Duodenal mucosa (tissue), 2 donors: ENCODE data around the gene LANCL2.

ENCODE experiments used
- H3K27ac ChIP-seq: one replicate; pipeline ENCODE4 v1.7.0; 2013; ENCODE audit warnings: low read depth, low read length
- H3K27me3 ChIP-seq, 2 donors: one replicate each; pipeline ENCODE4 v1.7.0; 2013; ENCODE audit warnings: low read length in 2 of 2, control low read depth in 1 of 2; ENCODE audit not compliant: insufficient read depth in 2 of 2, control insufficient read depth in 1 of 2
- H3K36me3 ChIP-seq, 2 donors: one replicate each; pipeline ENCODE4 v1.7.0; 2013; ENCODE audit warnings: low read length in 2 of 2, control low read depth in 1 of 2; ENCODE audit not compliant: insufficient read depth in 2 of 2, control insufficient read depth in 1 of 2
- H3K4me1 ChIP-seq, 2 donors: one replicate each; pipeline ENCODE4 v1.7.0; 2013; ENCODE audit warnings: low read length in 2 of 2, control low read depth in 1 of 2; ENCODE audit not compliant: insufficient read depth in 2 of 2, control insufficient read depth in 1 of 2
- H3K4me3 ChIP-seq, 2 donors: one replicate each; pipeline ENCODE4 v1.7.0; 2013; ENCODE audit warnings: low read length in 2 of 2, low read depth in 1 of 2
- H3K9ac ChIP-seq, 2 donors: one replicate each; pipeline ENCODE4 v1.7.0; 2013; ENCODE audit warnings: low read length in 2 of 2, low read depth in 1 of 2
- H3K9me3 ChIP-seq, 2 donors: one replicate each; pipeline ENCODE4 v1.7.0; 2013; ENCODE audit warnings: low read length in 2 of 2, control low read depth in 1 of 2; ENCODE audit not compliant: control insufficient read depth in 1 of 2

LANCL2 gene

DNA sequence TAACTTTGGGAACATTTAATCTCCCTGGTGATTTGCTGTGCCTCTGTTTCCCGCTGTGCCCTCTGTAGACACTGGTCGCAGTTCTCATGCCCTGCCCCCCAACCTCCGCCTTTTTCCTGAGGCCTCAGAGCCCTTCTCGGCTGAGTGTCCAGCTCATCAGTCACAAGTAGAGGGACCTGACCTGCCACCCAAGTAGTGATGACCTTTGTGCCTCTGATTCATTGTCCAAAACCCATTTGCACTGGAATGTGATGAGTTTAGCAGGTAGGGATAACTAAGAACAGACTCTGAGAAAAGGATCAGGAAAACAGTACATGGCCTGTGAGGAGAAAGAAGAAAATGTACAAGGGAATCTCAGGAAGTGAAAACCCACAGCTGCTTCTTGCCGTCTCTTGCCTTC is 58.8 kb downstream of the LANCL2 start:
- Histone ChIP-seq H3K27me3 (no peaks in the 10 kb centered on the region), H3K27ac (no peak overlapping the region), H3K4me3 (no peak overlapping the region), H3K36me3 (peaks cover 14 to 21% of the 10 kb centered on the region in 2 donors), H3K9ac (no peak overlapping the region), H3K9me3 (no peaks in the 10 kb centered on the region), H3K4me1 (no peaks in the 10 kb centered on the region)

DNA sequence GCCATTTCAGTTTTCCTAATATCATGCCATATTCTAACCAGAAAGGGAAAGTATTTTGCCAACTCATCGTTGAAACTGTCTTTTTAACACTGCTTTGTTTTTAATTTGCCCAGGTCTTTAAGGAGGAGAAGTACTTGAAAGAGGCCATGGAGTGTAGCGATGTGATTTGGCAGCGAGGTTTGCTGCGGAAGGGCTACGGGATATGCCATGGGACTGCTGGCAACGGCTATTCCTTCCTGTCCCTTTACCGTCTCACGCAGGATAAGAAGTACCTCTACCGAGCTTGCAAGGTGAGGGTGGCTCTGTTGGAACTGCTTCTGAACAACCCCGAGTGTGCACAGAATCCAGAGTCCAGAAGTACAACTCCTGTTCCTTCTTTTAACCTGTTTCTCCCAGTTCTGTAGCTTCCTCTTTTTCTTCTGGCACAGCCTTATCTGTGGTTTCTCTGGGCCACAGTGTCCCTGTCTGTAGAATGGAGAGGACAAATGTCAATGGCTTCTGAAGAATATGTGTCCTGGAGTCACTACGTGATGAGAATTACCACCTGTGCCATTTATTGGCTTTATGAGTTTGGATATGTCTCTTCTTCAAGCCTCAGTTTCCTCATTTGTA is 60.1 kb downstream of the LANCL2 start:
- H3K36me3 ChIP-seq, result peaks cover 14 to 26% of the 10 kb centered on the region in 2 donors
- H3K4me3 ChIP-seq, result no peak overlapping the region
- H3K27me3 ChIP-seq, result no peaks in the 10 kb centered on the region
- H3K4me1 ChIP-seq, result no peaks in the 10 kb centered on the region
- no peaks in the 10 kb centered on the region for H3K9me3 ChIP-seq
- H3K27ac ChIP-seq, result no peak overlapping the region
- H3K9ac ChIP-seq, result no peak overlapping the region

DNA sequence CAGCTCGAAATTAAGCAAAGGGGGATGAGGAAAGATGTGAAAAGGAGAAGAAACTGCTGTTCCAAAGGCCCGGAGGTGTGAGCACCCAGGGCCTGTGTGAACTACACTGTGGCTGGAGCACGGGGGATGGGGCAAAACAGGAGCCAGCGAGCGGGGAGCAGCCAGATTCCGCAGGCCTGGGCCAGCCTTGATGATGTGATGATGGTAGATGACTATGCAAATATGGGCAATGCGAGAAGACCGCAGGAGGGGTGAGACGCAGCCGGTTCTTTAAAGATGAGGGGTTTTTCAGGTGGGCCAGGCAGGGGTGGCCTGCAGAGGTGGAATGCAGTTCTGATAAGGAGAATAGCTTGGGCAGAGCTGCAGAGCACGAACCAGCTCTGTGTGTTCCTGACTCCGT is 61.5 kb downstream of the LANCL2 start:
- Histone ChIP-seq H3K27me3 (no peaks in the 10 kb centered on the region), H3K27ac (no peak overlapping the region), H3K4me3 (no peak overlapping the region), H3K4me1 (no peaks in the 10 kb centered on the region), H3K9ac (no peak overlapping the region), H3K9me3 (no peaks in the 10 kb centered on the region), H3K36me3 (peaks cover 14 to 26% of the 10 kb centered on the region in 2 donors)

DNA sequence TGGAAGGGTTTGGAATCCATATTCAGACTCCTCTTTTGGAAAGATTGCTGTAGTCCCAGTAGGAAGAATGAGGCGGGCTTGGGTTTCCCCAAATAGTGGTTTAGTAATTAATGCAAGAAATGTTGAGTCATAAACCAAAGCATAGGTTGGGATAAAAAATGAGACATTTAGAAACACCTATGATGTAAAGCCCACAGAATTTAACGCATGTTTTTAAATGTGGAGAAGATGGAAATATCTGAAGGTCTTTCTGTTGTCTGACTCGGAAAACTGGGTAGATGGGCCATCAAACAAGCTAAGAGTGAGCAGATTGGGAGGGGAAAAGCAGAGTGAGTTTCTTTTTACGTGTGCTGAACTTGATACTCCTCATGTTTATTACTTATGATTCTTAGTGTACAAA is 62.2 kb downstream of the LANCL2 start:
- no peak overlapping the region for H3K27ac ChIP-seq
- H3K9me3 ChIP-seq, result no peaks in the 10 kb centered on the region
- H3K27me3 ChIP-seq, result no peaks in the 10 kb centered on the region
- H3K36me3 ChIP-seq, result peaks cover 14 to 26% of the 10 kb centered on the region in 2 donors
- no peak overlapping the region for H3K9ac ChIP-seq
- H3K4me1 ChIP-seq, result no peaks in the 10 kb centered on the region
- no peak overlapping the region for H3K4me3 ChIP-seq

DNA sequence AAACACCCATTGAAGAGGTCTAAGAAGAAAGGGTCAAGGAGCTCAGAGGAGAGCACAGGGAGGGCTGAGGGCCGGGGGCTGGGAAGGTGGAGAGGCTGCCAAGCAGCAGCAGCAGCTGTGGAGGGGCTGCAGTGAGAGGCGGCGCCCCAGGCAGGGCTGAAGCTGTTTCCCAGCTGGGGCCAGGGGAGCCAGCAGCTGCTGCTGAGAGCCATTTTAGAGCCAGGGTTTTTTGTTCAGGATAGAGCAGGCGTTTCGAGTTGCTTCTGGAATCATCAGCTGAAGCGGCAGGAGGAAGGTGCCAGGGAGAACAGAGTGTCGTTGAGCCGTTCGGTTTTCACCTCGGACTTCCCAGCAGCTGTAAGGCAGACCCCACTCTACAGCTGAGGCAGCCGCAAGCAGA is 62.7 kb downstream of the LANCL2 start:
- no peaks in the 10 kb centered on the region for H3K4me1 ChIP-seq
- H3K9ac ChIP-seq, result no peak overlapping the region
- no peaks in the 10 kb centered on the region for H3K27me3 ChIP-seq
- H3K27ac ChIP-seq, result no peak overlapping the region
- H3K9me3 ChIP-seq, result no peaks in the 10 kb centered on the region
- no peak overlapping the region for H3K4me3 ChIP-seq
- peaks cover 14 to 26% of the 10 kb centered on the region in 2 donors for H3K36me3 ChIP-seq

DNA sequence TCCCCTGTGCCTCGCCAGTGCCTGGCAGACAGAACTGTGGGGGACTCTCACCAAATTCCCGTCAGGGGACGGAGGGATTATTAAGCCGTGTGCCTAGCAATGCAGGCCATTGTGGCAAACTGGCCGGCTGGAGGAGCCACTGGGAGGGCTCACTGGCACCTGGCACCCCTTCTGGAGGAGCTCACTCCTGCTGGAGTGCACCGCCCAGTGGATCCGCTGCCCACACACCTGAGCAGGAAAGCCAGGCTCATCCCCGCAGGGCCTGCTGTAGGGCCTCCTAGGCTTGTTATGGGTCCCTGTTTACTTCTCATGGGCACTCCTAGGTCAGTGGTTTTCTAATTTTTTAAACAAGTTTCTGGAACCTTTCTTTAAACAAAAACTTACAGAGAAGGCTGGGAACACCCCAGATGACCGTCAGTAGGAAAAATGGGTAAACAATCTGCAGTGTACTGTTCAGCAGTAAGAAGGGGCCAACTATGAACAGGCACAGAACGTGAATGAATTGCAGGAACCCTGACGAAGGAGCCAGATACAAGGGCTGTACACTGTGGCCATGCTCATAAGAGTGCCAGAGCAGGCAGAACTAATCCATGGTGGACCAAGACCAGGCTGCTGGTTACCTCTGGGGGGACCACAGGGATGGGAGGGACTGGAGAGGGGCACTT is 64.8 kb downstream of the LANCL2 start:
- Histone ChIP-seq H3K9ac (no peak overlapping the region), H3K4me1 (no peaks in the 10 kb centered on the region), H3K4me3 (no peak overlapping the region), H3K27me3 (no peaks in the 10 kb centered on the region), H3K9me3 (no peaks in the 10 kb centered on the region), H3K36me3 (peaks cover 14 to 26% of the 10 kb centered on the region in 2 donors), H3K27ac (no peak overlapping the region)

DNA sequence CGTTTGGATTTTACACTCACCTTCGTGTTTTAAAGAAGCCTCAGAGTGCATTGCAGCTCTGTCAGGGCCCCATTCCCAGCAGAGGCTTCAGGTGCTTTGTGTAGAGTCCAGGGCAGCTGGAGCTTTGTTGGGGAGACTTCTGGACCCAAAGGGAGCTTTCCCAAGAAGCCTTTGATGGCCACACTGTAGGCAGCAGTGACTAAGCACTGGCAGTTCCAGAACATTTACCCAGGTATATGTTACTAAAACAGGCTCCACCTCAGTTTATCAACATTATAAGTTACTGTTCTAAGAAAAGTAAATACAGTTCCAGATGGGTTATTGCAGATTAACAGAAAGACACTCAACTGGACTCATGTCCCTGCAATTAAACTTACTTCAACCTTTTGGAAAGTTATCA is 66.8 kb downstream of the LANCL2 start:
- Histone ChIP-seq H3K4me1 (no peaks in the 10 kb centered on the region), H3K9ac (no peak overlapping the region), H3K27me3 (no peaks in the 10 kb centered on the region), H3K36me3 (peaks cover 0 to 8% of the 10 kb centered on the region in 2 donors), H3K27ac (no peak overlapping the region), H3K9me3 (no peaks in the 10 kb centered on the region), H3K4me3 (no peak overlapping the region)

DNA sequence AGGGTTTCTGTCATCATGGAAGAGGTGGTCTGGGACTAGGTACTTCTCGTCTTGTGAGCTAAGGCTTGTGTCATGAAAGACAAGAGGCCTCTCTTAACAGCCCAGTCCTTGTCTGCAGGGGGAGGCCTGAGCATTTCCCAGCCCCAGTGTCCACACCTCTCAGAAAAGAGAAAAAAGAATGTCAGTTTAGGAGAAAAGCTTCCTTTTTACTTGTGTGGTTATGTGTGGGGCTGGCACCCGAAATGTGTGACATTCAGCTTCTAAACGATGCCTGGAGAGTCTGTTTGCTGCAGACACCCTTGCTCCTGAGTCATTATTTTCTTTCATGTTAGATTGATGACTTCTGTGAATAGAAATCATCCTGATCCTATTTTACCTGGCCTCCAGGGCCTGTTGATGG is 67.4 kb downstream of the LANCL2 start:
- Histone ChIP-seq H3K4me3 (no peak overlapping the region), H3K9me3 (no peaks in the 10 kb centered on the region), H3K4me1 (no peaks in the 10 kb centered on the region), H3K27ac (no peak overlapping the region), H3K9ac (no peak overlapping the region), H3K27me3 (no peaks in the 10 kb centered on the region), H3K36me3 (peaks cover 0 to 8% of the 10 kb centered on the region in 2 donors)

DNA sequence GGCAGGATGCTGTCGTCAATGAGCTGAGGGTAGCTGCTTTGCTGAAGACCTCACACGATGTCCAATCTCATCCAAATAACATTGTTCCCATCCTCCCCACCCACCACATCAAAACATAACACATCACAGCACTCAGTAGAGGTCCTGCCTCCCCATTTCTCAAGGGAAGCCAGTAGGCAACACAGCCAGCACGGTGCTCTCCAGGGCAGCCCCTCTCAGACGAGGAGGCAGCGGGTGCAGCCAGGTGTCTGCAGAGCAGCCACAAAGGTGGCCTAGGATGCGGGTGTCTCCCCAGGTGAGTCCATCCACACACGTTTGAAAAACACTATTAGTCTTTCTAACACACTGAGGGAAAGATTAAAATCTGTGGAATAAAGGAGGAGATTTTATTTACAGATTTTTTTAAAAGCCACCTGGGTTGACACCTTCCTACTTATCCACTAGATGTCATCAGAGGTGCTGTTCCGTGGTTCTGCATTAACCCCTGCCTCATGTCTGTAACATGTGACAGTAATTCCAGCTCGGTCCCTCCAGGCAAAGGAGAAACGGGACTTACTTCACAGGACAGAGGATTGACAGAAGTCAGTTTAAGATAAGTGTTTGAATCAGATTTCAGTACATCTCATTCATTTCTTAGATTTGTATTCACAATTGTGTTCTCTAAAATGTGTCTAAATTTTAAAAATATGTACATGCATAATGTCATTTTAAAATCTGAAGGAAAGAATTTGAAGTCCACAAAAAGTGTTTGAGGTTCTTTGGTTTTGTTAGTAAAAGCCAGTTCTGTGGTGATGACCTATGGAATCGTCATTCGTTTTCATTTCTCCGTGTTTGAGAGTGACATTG is 68.0 kb downstream of the LANCL2 start:
- H3K4me1 ChIP-seq, result no peaks in the 10 kb centered on the region

DNA sequence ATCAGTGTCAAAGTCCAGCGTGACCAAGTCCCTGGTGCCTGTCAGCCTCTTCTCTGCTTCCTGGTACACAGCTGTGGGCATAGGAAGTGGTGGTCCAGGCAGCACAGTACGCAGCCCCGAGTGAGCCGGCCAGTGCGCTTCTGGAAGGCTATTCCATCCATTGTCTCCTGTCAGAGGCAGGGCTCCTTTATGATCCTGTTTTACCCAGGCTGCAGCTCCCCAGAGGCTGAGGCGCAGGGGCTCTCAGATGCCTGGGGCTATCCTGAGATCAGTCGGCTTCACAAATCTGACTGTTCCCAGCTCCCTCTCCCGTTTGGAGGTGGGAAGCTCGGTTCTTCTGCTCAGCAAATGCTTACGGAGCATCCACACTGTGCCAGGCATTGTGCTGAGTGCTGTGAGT is 70.3 kb downstream of the LANCL2 start:
- no peaks in the 10 kb centered on the region for H3K27me3 ChIP-seq
- H3K27ac ChIP-seq, result no peak overlapping the region
- no peak overlapping the region for H3K4me3 ChIP-seq
- H3K4me1 ChIP-seq, result no peaks in the 10 kb centered on the region
- H3K9ac ChIP-seq, result no peak overlapping the region
- H3K9me3 ChIP-seq, result no peaks in the 10 kb centered on the region
- no peaks in the 10 kb centered on the region for H3K36me3 ChIP-seq

More for the DNA sequence above, 68.0 kb downstream of the LANCL2 start:
- H3K4me3 ChIP-seq, result no peak overlapping the region
- H3K27me3 ChIP-seq, result no peaks in the 10 kb centered on the region
- no peaks in the 10 kb centered on the region for H3K9me3 ChIP-seq
- H3K27ac ChIP-seq, result no peak overlapping the region
- H3K9ac ChIP-seq, result no peak overlapping the region
- H3K36me3 ChIP-seq, result peaks cover 0 to 8% of the 10 kb centered on the region in 2 donors
